GM12878 (cell line): ENCODE measurements around the gene LTN1. TPM values are rescaled to one million over a fixed set of nuclear protein-coding genes. Genes with fewer than 3 reads are reported as not detected.

Experiments used
- ATAC-seq: fragments of 200-7000 bp; cut with Tn5 transposase; 3 replicates; pipeline ENCODE4 v1.9.1; 2020; ENCODE audit warnings: mild to moderate bottlenecking, moderate library complexity
- BruUV-seq: library from RNA; stranded (reverse); fragments of 400-500 nt; replicated peaks from 2 replicates; lab custom pipeline; 2021; lab: Mats Ljungman, UMichigan
- CTCF ChIA-PET: fragments of 300-600 bp; sonication (Branson Sonifier 250); formaldehyde crosslinking; extraction: SDS; loops from one replicate; lab custom pipeline; 2021; ENCODE audit warnings: inconsistent platforms; lab: Yijun Ruan, JAX
- POLR2A ChIA-PET: fragments of 350-600 bp; formaldehyde crosslinking; extraction: SDS; loops from one replicate; lab custom pipeline; 2021; ENCODE audit warnings: inconsistent platforms; lab: Charles Lee
- RAD21 ChIA-PET: fragments of 300-600 bp; sonication (Branson Sonifier 250); formaldehyde crosslinking; loops from one replicate; lab custom pipeline; 2023; ENCODE audit warnings: antibody characterized with exemption; ENCODE audit not compliant: unreplicated experiment; lab: Charles Lee
- SMC1A ChIA-PET: fragments of 300-600 bp; sonication (Branson Sonifier 250); formaldehyde crosslinking; loops from one replicate; lab custom pipeline; 2023; ENCODE audit not compliant: unreplicated experiment, uncharacterized antibody; lab: Charles Lee
- DNase-seq: peaks from one replicate; pipeline ENCODE4 v3.0.0-alpha.2; 2011; ENCODE audit warnings: low read depth, low spot score
- FAIRE-seq: peaks from 3 replicates; lab custom pipeline; 2011; peaks lifted over from hg19 to GRCh38; lab: Jason Lieb, UNC
- H2AFZ ChIP-seq: 2 replicates; pipeline ENCODE4 v1.6.0; 2011; ENCODE audit warnings: low read depth, low read length, control low read depth; ENCODE audit not compliant: control insufficient read depth
- H3K27ac ChIP-seq: 2 replicates; pipeline ENCODE4 v1.5.1; 2011; ENCODE audit warnings: control low read depth; ENCODE audit not compliant: control insufficient read depth, insufficient read depth
- H3K27me3 ChIP-seq, 2 experiments: replicated peaks in 1 of 2; 2 replicates each; pipeline versions ENCODE4 v1.6.0 to v1.6.1; 2011; ENCODE audit warnings: low read length in 1 of 2; ENCODE audit not compliant: control insufficient read depth in 2 of 2, insufficient read depth in 2 of 2
- H3K36me3 ChIP-seq, 2 experiments: 2 replicates each; pipeline ENCODE4 v1.5.1; 2011; ENCODE audit warnings: low read length in 1 of 2; ENCODE audit not compliant: control insufficient read depth in 2 of 2, insufficient read depth in 2 of 2
- H3K4me1 ChIP-seq: 2 replicates; pipeline ENCODE4 v1.6.1; 2011; ENCODE audit warnings: mild to moderate bottlenecking, low read length, moderate library complexity, mixed read lengths; ENCODE audit not compliant: control insufficient read depth, insufficient read depth
- H3K4me2 ChIP-seq: 2 replicates; pipeline ENCODE4 v1.6.0; 2011; ENCODE audit warnings: control low read depth; ENCODE audit not compliant: control insufficient read depth, insufficient read depth
- H3K4me3 ChIP-seq: fragments of 200-600 bp; sonication (generic); 2 replicates; pipeline ENCODE4 v1.5.1; 2016
- H3K79me2 ChIP-seq: 2 replicates; pipeline ENCODE4 v1.6.0; 2011; ENCODE audit warnings: low read length; ENCODE audit not compliant: control insufficient read depth, insufficient read depth
- H3K9ac ChIP-seq: 2 replicates; pipeline ENCODE4 v1.8.0; 2011; ENCODE audit warnings: low read length, control low read depth, mixed read lengths; ENCODE audit not compliant: control insufficient read depth, insufficient read depth
- H3K9me3 ChIP-seq: replicated peaks from 3 replicates; pipeline ENCODE4 v1.5.1; 2011; ENCODE audit warnings: mild to moderate bottlenecking, low read length; ENCODE audit not compliant: control insufficient read depth, insufficient read depth
- H4K20me1 ChIP-seq: 2 replicates; pipeline ENCODE4 v1.6.0; 2011; ENCODE audit not compliant: control insufficient read depth, insufficient read depth
- EP300 ChIP-seq, 2 experiments: fragments of 150-350 bp in 1 of 2; IDR thresholded peaks; 2 replicates each; pipeline ENCODE4 v1.6.1; 2011 to 2012; ENCODE audit warnings: low read depth in 2 of 2, low read length in 2 of 2, borderline replicate concordance in 1 of 2, improper control_type of control experiment in 1 of 2, inconsistent platforms in 1 of 2; ENCODE audit not compliant: control insufficient read depth in 1 of 2
- ESRRA ChIP-seq: IDR thresholded peaks from 2 replicates; pipeline ENCODE4 v1.6.1; 2012; ENCODE audit warnings: mild to moderate bottlenecking, low read length, improper control_type of control experiment
- HDGF ChIP-seq: fragments of 450-650 bp; IDR thresholded peaks from 2 replicates; pipeline ENCODE4 v1.6.1; 2016; ENCODE audit warnings: antibody characterized with exemption
- KDM1A ChIP-seq: fragments of 200-600 bp; sonication (generic); IDR thresholded peaks from 2 replicates; pipeline ENCODE4 v1.6.1; 2016; ENCODE audit warnings: borderline replicate concordance
- LARP7 ChIP-seq: fragments of 450-650 bp; IDR thresholded peaks from 2 replicates; pipeline ENCODE4 v1.6.1; 2017; ENCODE audit warnings: mild to moderate bottlenecking
- MEF2A ChIP-seq: IDR thresholded peaks from 2 replicates; pipeline ENCODE4 v1.6.1; 2011; ENCODE audit warnings: low read depth, mild to moderate bottlenecking, low read length, moderate library complexity; ENCODE audit not compliant: insufficient read depth
- RCOR1 ChIP-seq: conservative IDR thresholded peaks from 2 replicates; pipeline ENCODE4 v1.6.1; 2012; ENCODE audit warnings: low read depth, low read length, improper control_type of control experiment
- SIX5 ChIP-seq: IDR thresholded peaks from 2 replicates; pipeline ENCODE4 v1.6.1; 2011; ENCODE audit warnings: mild to moderate bottlenecking, low read depth, low read length, moderate library complexity; ENCODE audit not compliant: severe bottlenecking
- SP1 ChIP-seq: IDR thresholded peaks from one replicate; pipeline ENCODE4 v1.6.1; 2011; ENCODE audit warnings: low read depth, low read length
- TAF1 ChIP-seq: IDR thresholded peaks from 2 replicates; pipeline ENCODE4 v1.6.1; 2011; ENCODE audit warnings: mild to moderate bottlenecking, low read depth, low read length, borderline replicate concordance
- ZBED1 ChIP-seq: IDR thresholded peaks from 2 replicates; pipeline ENCODE4 v1.6.1; 2016; ENCODE audit warnings: borderline replicate concordance
- WGBS: methylation state at CpG from one replicate; pipeline ENCODE4 v1.1.6; 2016; ENCODE audit warnings: low lambda C conversion rate; ENCODE audit not compliant: insufficient replicate concordance, insufficient coverage; ENCODE audit errors: missing lambda C conversion rate; 5-methylcytosine and 5-hydroxymethylcytosine counted together
- in situ Hi-C: fragments of 300-500 bp; cut with MboI; formaldehyde crosslinking; loops from 9 replicates; pipeline ENCODE4 v1.14.3; 2018; ENCODE audit warnings: mixed read lengths
- intact Hi-C: fragments of 100-400 bp; cut with micrococcal nuclease; formaldehyde crosslinking; loops from one replicate; pipeline ENCODE4 v1.14.2; 2022; ENCODE audit not compliant: unreplicated experiment
- polyA plus RNA-seq, 11 experiments: library from polyadenylated mRNA; depleted of rRNA in 4 of 11; unstranded in 6 of 11; stranded (reverse) in 5 of 11; fragments of >200 nt; fragmentation: Nextera tagmentation in 4 of 11; fragmentation: Illumina TruSeq in 1 of 11; extraction: Ambion mirVana in 4 of 11; extraction: Trizol in 1 of 11; gene quantifications; 1 replicate in 1 of 11; 2 replicates in 10 of 11; pipeline versions ENCODE4 v1.2.1 to v1.2.3, GENCODE V29; 2011 to 2016; ENCODE audit warnings: inconsistent platforms in 2 of 11, missing spikeins in 2 of 11, low read depth in 1 of 11
- total RNA-seq, 4 experiments: library from RNA; depleted of rRNA in 3 of 4; stranded (reverse); fragments of >200 nt in 3 of 4; fragmentation: Illumina TruSeq in 1 of 4; extraction: Trizol in 1 of 4; gene quantifications; 2 replicates each; pipeline versions ENCODE4 v1.2.1 to v1.2.3, GENCODE V29; 2013 to 2021
- TF ChIP-seq, protein P1 (sequence below): IDR thresholded peaks from 2 replicates; pipeline ENCODE4 v1.6.1; 2012; ENCODE audit warnings: low read length, inconsistent platforms
- TF ChIP-seq, protein P2 (sequence below): fragments of 450-650 bp; formaldehyde crosslinking; IDR thresholded peaks from 2 replicates; pipeline ENCODE4 v1.4.0; 2022; ENCODE audit warnings: mild to moderate bottlenecking, moderate library complexity
- TF ChIP-seq, protein P3 (sequence below): fragments of 450-650 bp; IDR thresholded peaks from 2 replicates; pipeline ENCODE4 v1.6.1; 2017; ENCODE audit warnings: mild to moderate bottlenecking, moderate library complexity
- TF ChIP-seq, protein P4 (sequence below): fragments of 450-650 bp; IDR thresholded peaks from 2 replicates; pipeline ENCODE4 v1.6.1; 2017; ENCODE audit warnings: borderline replicate concordance

Gene LTN1
- total and polyA plus RNA-seq, 10 of the 15 experiments (the other 5 are each of a cell fraction or from before 2014, with no cell fraction given) = 3.5 to 17.3 (median 12.3) TPM

DNA sequence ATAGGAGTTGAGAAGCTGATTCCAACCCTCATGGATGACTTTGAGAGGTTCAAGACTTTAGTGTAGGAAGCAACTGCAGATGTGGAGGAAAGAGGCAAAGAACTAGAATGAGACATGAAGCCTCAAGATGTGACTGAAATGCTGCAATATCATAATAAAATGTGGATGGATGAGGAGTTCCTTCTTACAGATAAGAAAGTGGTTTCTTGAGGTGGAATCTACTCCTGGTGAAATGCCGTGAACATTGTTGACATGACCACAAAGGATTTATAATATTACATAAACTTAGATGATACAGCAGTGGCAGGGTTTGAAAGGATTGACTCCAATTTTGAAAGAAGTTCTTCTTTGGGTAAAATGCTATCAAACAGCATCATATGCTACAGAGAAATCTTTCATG lies 28.8 kb downstream of the LTN1 start:
- POLR2A ChIA-PET = no interaction called here
- H3K4me2 ChIP-seq = no peak overlapping the region
- no peaks in the 10 kb centered on the region for H3K27me3 ChIP-seq
- H4K20me1 ChIP-seq = no peaks in the 10 kb centered on the region
- TF ChIP-seq KDM1A = no peak
- TF ChIP-seq, protein P1, sequence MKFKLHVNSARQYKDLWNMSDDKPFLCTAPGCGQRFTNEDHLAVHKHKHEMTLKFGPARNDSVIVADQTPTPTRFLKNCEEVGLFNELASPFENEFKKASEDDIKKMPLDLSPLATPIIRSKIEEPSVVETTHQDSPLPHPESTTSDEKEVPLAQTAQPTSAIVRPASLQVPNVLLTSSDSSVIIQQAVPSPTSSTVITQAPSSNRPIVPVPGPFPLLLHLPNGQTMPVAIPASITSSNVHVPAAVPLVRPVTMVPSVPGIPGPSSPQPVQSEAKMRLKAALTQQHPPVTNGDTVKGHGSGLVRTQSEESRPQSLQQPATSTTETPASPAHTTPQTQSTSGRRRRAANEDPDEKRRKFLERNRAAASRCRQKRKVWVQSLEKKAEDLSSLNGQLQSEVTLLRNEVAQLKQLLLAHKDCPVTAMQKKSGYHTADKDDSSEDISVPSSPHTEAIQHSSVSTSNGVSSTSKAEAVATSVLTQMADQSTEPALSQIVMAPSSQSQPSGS = no peak
- no peak for TF ChIP-seq LARP7
- TF ChIP-seq, protein P2, sequence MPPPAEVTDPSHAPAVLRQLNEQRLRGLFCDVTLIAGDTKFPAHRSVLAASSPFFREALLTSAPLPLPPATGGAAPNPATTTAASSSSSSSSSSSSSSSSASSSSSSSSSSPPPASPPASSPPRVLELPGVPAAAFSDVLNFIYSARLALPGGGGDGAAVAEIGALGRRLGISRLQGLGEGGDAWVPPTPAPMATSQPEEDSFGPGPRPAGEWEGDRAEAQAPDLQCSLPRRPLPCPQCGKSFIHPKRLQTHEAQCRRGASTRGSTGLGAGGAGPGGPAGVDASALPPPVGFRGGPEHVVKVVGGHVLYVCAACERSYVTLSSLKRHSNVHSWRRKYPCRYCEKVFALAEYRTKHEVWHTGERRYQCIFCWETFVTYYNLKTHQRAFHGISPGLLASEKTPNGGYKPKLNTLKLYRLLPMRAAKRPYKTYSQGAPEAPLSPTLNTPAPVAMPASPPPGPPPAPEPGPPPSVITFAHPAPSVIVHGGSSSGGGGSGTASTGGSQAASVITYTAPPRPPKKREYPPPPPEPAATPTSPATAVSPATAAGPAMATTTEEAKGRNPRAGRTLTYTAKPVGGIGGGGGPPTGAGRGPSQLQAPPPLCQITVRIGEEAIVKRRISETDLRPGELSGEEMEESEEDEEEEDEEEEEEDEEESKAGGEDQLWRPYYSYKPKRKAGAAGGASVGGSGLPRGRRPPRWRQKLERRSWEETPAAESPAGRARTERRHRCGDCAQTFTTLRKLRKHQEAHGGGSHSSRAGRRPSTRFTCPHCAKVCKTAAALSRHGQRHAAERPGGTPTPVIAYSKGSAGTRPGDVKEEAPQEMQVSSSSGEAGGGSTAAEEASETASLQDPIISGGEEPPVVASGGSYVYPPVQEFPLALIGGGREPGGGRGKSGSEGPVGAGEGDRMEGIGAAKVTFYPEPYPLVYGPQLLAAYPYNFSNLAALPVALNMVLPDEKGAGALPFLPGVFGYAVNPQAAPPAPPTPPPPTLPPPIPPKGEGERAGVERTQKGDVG (CRISPR knock-in tag) = no peak
- TF ChIP-seq HDGF = no peak
- no peak for TF ChIP-seq MEF2A
- TF ChIP-seq ZBED1 = no peak
- TF ChIP-seq, protein P3, sequence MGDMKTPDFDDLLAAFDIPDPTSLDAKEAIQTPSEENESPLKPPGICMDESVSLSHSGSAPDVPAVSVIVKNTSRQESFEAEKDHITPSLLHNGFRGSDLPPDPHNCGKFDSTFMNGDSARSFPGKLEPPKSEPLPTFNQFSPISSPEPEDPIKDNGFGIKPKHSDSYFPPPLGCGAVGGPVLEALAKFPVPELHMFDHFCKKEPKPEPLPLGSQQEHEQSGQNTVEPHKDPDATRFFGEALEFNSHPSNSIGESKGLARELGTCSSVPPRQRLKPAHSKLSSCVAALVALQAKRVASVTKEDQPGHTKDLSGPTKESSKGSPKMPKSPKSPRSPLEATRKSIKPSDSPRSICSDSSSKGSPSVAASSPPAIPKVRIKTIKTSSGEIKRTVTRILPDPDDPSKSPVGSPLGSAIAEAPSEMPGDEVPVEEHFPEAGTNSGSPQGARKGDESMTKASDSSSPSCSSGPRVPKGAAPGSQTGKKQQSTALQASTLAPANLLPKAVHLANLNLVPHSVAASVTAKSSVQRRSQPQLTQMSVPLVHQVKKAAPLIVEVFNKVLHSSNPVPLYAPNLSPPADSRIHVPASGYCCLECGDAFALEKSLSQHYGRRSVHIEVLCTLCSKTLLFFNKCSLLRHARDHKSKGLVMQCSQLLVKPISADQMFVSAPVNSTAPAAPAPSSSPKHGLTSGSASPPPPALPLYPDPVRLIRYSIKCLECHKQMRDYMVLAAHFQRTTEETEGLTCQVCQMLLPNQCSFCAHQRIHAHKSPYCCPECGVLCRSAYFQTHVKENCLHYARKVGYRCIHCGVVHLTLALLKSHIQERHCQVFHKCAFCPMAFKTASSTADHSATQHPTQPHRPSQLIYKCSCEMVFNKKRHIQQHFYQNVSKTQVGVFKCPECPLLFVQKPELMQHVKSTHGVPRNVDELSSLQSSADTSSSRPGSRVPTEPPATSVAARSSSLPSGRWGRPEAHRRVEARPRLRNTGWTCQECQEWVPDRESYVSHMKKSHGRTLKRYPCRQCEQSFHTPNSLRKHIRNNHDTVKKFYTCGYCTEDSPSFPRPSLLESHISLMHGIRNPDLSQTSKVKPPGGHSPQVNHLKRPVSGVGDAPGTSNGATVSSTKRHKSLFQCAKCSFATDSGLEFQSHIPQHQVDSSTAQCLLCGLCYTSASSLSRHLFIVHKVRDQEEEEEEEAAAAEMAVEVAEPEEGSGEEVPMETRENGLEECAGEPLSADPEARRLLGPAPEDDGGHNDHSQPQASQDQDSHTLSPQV = no peak
- no peak for TF ChIP-seq RCOR1
- TF ChIP-seq SP1 = no peak
- TF ChIP-seq SIX5 = no peak
- TF ChIP-seq, protein P4, sequence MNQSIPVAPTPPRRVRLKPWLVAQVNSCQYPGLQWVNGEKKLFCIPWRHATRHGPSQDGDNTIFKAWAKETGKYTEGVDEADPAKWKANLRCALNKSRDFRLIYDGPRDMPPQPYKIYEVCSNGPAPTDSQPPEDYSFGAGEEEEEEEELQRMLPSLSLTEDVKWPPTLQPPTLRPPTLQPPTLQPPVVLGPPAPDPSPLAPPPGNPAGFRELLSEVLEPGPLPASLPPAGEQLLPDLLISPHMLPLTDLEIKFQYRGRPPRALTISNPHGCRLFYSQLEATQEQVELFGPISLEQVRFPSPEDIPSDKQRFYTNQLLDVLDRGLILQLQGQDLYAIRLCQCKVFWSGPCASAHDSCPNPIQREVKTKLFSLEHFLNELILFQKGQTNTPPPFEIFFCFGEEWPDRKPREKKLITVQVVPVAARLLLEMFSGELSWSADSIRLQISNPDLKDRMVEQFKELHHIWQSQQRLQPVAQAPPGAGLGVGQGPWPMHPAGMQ = no peak
- no peak for TF ChIP-seq ESRRA
- TF ChIP-seq EP300 (IDR thresholded peaks at IDR 0.05; ENCODE audit: borderline replicate concordance in 1 of 2, control insufficient read depth in 1 of 2, low read depth in 2 of 2, low read length in 2 of 2) = no peak
- no peak for TF ChIP-seq TAF1
- TF ChIP-seq, all 136 proteins: peak for 0
- Histone ChIP-seq H3K79me2 (no peaks in the 10 kb centered on the region), H3K4me1 (no peaks in the 10 kb centered on the region), H2AFZ (no peak overlapping the region), H3K36me3 (peaks cover 7 to 18% of the 10 kb centered on the region in 2 experiments), H3K27ac (no peak overlapping the region), H3K9me3 (no peaks in the 10 kb centered on the region), H3K4me3 (no peak overlapping the region), H3K9ac (no peak overlapping the region)
- ATAC-seq (no peak), DNase-seq (no peak), FAIRE-seq (peak; percentile 38)
- CTCF ChIA-PET = interaction anchor here (1.1 kb wide), 1 partner anchor 10 kb away, joined by 3 read pairs; no protein-coding TSS in a partner anchor
- no TSS peak for BruUV-seq
- RAD21 ChIA-PET = no interaction called here
- SMC1A ChIA-PET = no interaction called here
- in situ Hi-C loops = no loop called here
- intact Hi-C loops = no loop called here
- WGBS = 100% methylated on average over 1 of the region's 1 CpG
